Mesenchymal stem cell (in vitro differentiated cells and primary cell): Measurements from ENCODE around the gene ALOX12B.

Source experiments
- DNase-seq: peaks from one replicate; pipeline ENCODE4 v3.0.0-alpha.2; 2013
- H2AFZ ChIP-seq: one replicate; pipeline ENCODE4 v1.6.1; 2013; ENCODE audit warnings: low read depth, mild to moderate bottlenecking, control low read depth, inconsistent platforms, low read length, moderate library complexity
- H2AK5ac ChIP-seq: 2 replicates; pipeline ENCODE4 v1.6.1; 2013; ENCODE audit warnings: low read length, moderate library complexity, mild to moderate bottlenecking, inconsistent platforms; ENCODE audit not compliant: severe bottlenecking
- H2BK120ac ChIP-seq: one replicate; pipeline ENCODE4 v1.6.1; 2013; ENCODE audit warnings: low read depth, mild to moderate bottlenecking, inconsistent platforms, low read length, moderate library complexity
- H2BK12ac ChIP-seq, 2 experiments: one replicate each; pipeline ENCODE4 v1.6.1; 2013; ENCODE audit warnings: inconsistent platforms in 2 of 2, low read length in 2 of 2, mild to moderate bottlenecking in 2 of 2, moderate library complexity in 2 of 2, control low read depth in 1 of 2
- H2BK15ac ChIP-seq: one replicate; pipeline ENCODE4 v1.6.1; 2013; ENCODE audit warnings: mild to moderate bottlenecking, low read depth, inconsistent platforms; ENCODE audit not compliant: poor library complexity, severe bottlenecking
- H2BK5ac ChIP-seq: 2 replicates; pipeline ENCODE4 v1.6.1; 2013; ENCODE audit warnings: low read depth, mild to moderate bottlenecking, low read length, control low read depth, inconsistent platforms; ENCODE audit not compliant: poor library complexity, severe bottlenecking
- H3K14ac ChIP-seq, 2 experiments: one replicate each; pipeline ENCODE4 v1.6.1; 2013; ENCODE audit warnings: inconsistent platforms in 2 of 2, low read length in 2 of 2, control low read depth in 1 of 2, mild to moderate bottlenecking in 1 of 2, moderate library complexity in 1 of 2
- H3K18ac ChIP-seq, 2 experiments: one replicate each; pipeline ENCODE4 v1.6.1; 2013; ENCODE audit warnings: inconsistent platforms in 2 of 2, low read length in 2 of 2, control low read depth in 1 of 2, low read depth in 1 of 2, mild to moderate bottlenecking in 1 of 2
- H3K23ac ChIP-seq, 2 experiments: one replicate each; pipeline ENCODE4 v1.6.1; 2013; ENCODE audit warnings: inconsistent platforms in 2 of 2, low read length in 2 of 2, mild to moderate bottlenecking in 2 of 2, moderate library complexity in 2 of 2, control low read depth in 1 of 2
- H3K27ac ChIP-seq: 2 replicates; pipeline ENCODE4 v1.5.1; 2013; ENCODE audit warnings: mild to moderate bottlenecking, moderate library complexity, low read length, control low read depth, inconsistent platforms; ENCODE audit not compliant: poor library complexity, severe bottlenecking
- H3K27me3 ChIP-seq, 2 experiments: 2 replicates each; pipeline versions ENCODE4 v1.6.1 to v1.7.0; 2013; ENCODE audit warnings: low read length in 2 of 2, mild to moderate bottlenecking in 2 of 2, moderate library complexity in 2 of 2, control low read depth in 1 of 2, inconsistent platforms in 1 of 2; ENCODE audit not compliant: control insufficient read depth in 1 of 2, insufficient read depth in 1 of 2
- H3K36me3 ChIP-seq, 2 experiments: 2 replicates each; pipeline versions ENCODE4 v1.6.1 to v1.7.0; 2013; ENCODE audit warnings: low read length in 2 of 2, control low read depth in 1 of 2, inconsistent platforms in 1 of 2, low read depth in 1 of 2, mild to moderate bottlenecking in 1 of 2; ENCODE audit not compliant: insufficient read depth in 2 of 2, control insufficient read depth in 1 of 2
- H3K4ac ChIP-seq, 2 experiments: one replicate each; pipeline ENCODE4 v1.6.1; 2013; ENCODE audit warnings: inconsistent platforms in 2 of 2, low read length in 2 of 2, mild to moderate bottlenecking in 2 of 2, moderate library complexity in 2 of 2, control low read depth in 1 of 2, low read depth in 1 of 2
- H3K4me1 ChIP-seq: 2 replicates; pipeline ENCODE4 v1.6.1; 2013; ENCODE audit warnings: low read depth, low read length, control low read depth; ENCODE audit not compliant: control insufficient read depth, insufficient read depth
- H3K4me2 ChIP-seq: 2 replicates; pipeline ENCODE4 v1.6.1; 2013; ENCODE audit warnings: low read length, mild to moderate bottlenecking, inconsistent platforms; ENCODE audit not compliant: poor library complexity, severe bottlenecking
- H3K4me3 ChIP-seq, 2 experiments: 2 replicates each; pipeline versions ENCODE4 v1.5.1 to v1.7.0; 2013; ENCODE audit warnings: low read length in 2 of 2, mild to moderate bottlenecking in 2 of 2, control low read depth in 1 of 2, low read depth in 1 of 2; ENCODE audit not compliant: insufficient read depth in 1 of 2
- H3K79me1 ChIP-seq: replicated peaks from 2 replicates; pipeline ENCODE4 v1.6.1; 2013; ENCODE audit warnings: mild to moderate bottlenecking, control low read depth, low read length, inconsistent platforms; ENCODE audit not compliant: poor library complexity, severe bottlenecking
- H3K9ac ChIP-seq: 2 replicates; pipeline ENCODE4 v1.7.0; 2013; ENCODE audit warnings: mild to moderate bottlenecking, low read length, moderate library complexity
- H3K9me3 ChIP-seq: 2 replicates; pipeline ENCODE4 v1.7.0; 2013; ENCODE audit warnings: mild to moderate bottlenecking, low read length; ENCODE audit not compliant: control insufficient read depth
- H4K8ac ChIP-seq: one replicate; pipeline ENCODE4 v1.6.1; 2013; ENCODE audit warnings: inconsistent platforms, mild to moderate bottlenecking, low read length, moderate library complexity
- H4K91ac ChIP-seq: one replicate; pipeline ENCODE4 v1.6.1; 2013; ENCODE audit warnings: mild to moderate bottlenecking, low read length, inconsistent platforms
- WGBS: methylation state at CpG from one replicate; pipeline ENCODE4 v1.1.7; 2013; ENCODE audit warnings: mixed read lengths; 5-methylcytosine and 5-hydroxymethylcytosine counted together

Gene ALOX12B

GRCh38 chr17:8122422-8122923 is 35.0 kb upstream of the ALOX12B start:
- peak overlapping the region; percentile 39 for H2BK120ac ChIP-seq
- peak overlapping the region; percentile 35 for H2BK15ac ChIP-seq
- H4K91ac ChIP-seq = no peak overlapping the region
- H3K4me1 ChIP-seq = peaks cover 59% of the 10 kb centered on the region
- peak overlapping the region in 1 of 2 experiments; percentile 48 for H3K18ac ChIP-seq
- no peaks in the 10 kb centered on the region for H3K9me3 ChIP-seq
- H3K27ac ChIP-seq = no peak overlapping the region
- H3K4me2 ChIP-seq = peak overlapping the region; percentile 95
- H3K27me3 ChIP-seq = peaks cover 24 to 30% of the 10 kb centered on the region in 2 experiments
- no peak overlapping the region for H4K8ac ChIP-seq
- no peak overlapping the region for H3K14ac ChIP-seq
- no peak overlapping the region for H3K4ac ChIP-seq
- H3K79me1 ChIP-seq = no peaks in the 10 kb centered on the region
- no peak overlapping the region for H3K23ac ChIP-seq
- H2AK5ac ChIP-seq = no peak overlapping the region
- no peak overlapping the region for H2BK12ac ChIP-seq
- WGBS = under 1% methylated on average over 29 of the region's 29 CpGs
- peak overlapping the region; percentile 10 for H2AFZ ChIP-seq
- no peaks in the 10 kb centered on the region for H3K36me3 ChIP-seq
- DNase-seq = peak; percentile 77
- H2BK5ac ChIP-seq = no peak overlapping the region
- peak overlapping the region; percentile 66 for H3K9ac ChIP-seq
- H3K4me3 ChIP-seq = peak overlapping the region; percentile 64 to 85

DNA sequence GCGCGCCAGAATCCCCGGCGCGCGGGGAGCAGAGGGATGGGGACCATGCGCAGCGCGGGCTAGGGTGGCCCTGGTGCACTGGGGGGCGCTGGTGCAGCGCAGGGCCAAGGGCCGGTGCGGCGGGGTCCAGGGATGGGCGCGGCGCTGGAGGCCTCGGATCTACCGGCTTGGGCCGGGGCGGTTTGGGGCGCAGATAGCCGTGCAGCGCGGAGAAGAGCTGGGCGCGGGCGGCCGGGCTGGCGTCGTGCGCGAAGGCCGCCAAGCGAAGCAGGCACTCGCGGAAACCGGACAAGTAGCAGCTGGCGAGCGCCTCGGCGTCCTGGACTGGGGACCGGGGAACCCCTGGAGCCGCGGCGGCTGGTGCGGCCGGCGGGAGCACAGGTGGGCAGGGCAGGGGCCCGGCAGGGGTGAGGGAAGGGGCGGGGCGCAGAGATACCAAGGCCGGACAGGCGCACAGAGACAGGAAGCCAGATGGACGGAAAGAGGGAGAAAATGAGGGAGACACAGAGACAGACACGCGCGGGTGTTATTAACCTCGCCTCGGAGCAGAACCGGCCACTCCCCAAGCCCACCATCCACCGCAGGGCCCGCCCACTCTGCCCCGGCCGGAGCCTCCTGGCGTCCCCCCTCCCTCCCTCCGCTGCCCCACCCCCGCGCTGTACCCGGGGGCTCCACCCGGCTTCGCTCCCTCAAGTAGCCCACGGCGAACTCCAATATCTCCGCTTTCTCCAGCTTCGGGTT is 34.3 kb upstream of the ALOX12B start:
- H3K23ac ChIP-seq = no peak overlapping the region
- no peak overlapping the region for H2BK120ac ChIP-seq
- no peaks in the 10 kb centered on the region for H3K79me1 ChIP-seq
- peak; percentile 76 for DNase-seq
- H3K18ac ChIP-seq = peak overlapping the region in 1 of 2 experiments; percentile 48
- peaks cover 31 to 35% of the 10 kb centered on the region in 2 experiments for H3K27me3 ChIP-seq
- peak overlapping the region; percentile 95 for H3K4me2 ChIP-seq
- H3K36me3 ChIP-seq = no peaks in the 10 kb centered on the region
- H2BK12ac ChIP-seq = no peak overlapping the region
- H4K8ac ChIP-seq = no peak overlapping the region
- H2BK5ac ChIP-seq = no peak overlapping the region
- H3K27ac ChIP-seq = no peak overlapping the region
- no peak overlapping the region for H2AK5ac ChIP-seq
- peak overlapping the region; percentile 64 to 85 for H3K4me3 ChIP-seq
- H2AFZ ChIP-seq = peak overlapping the region; percentile 73
- no peak overlapping the region for H2BK15ac ChIP-seq
- no peak overlapping the region for H3K14ac ChIP-seq
- no peak overlapping the region for H4K91ac ChIP-seq
- H3K9me3 ChIP-seq = no peaks in the 10 kb centered on the region
- H3K4me1 ChIP-seq = peaks cover 61% of the 10 kb centered on the region
- H3K4ac ChIP-seq = no peak overlapping the region
- under 1% methylated on average over 60 of the region's 76 CpGs for WGBS
- no peak overlapping the region for H3K9ac ChIP-seq

GRCh38 chr17:8121407-8121680 is 33.8 kb upstream of the ALOX12B start:
- no peak for DNase-seq
- H2BK15ac ChIP-seq = no peak overlapping the region
- peak overlapping the region; percentile 64 to 85 for H3K4me3 ChIP-seq
- no peak overlapping the region for H3K4ac ChIP-seq
- H3K4me2 ChIP-seq = peak overlapping the region; percentile 95
- no peak overlapping the region for H2AFZ ChIP-seq
- no peak overlapping the region for H4K8ac ChIP-seq
- no peaks in the 10 kb centered on the region for H3K79me1 ChIP-seq
- H2BK5ac ChIP-seq = no peak overlapping the region
- no peak overlapping the region for H2BK120ac ChIP-seq
- H3K4me1 ChIP-seq = peaks cover 62% of the 10 kb centered on the region
- H3K9ac ChIP-seq = peak overlapping the region; percentile 76
- H3K14ac ChIP-seq = no peak overlapping the region
- H3K36me3 ChIP-seq = no peaks in the 10 kb centered on the region
- no peak overlapping the region for H3K27ac ChIP-seq
- no peak overlapping the region for H3K23ac ChIP-seq
- peaks cover 36 to 40% of the 10 kb centered on the region in 2 experiments for H3K27me3 ChIP-seq
- no peak overlapping the region for H4K91ac ChIP-seq
- H2BK12ac ChIP-seq = no peak overlapping the region
- WGBS = 1% methylated on average over 23 of the region's 25 CpGs
- H3K9me3 ChIP-seq = no peaks in the 10 kb centered on the region
- no peak overlapping the region for H2AK5ac ChIP-seq
- H3K18ac ChIP-seq = no peak overlapping the region

GRCh38 chr17:8120520-8121406 is 33.2 kb upstream of the ALOX12B start:
- no peaks in the 10 kb centered on the region for H3K36me3 ChIP-seq
- under 1% methylated on average over 32 of the region's 40 CpGs for WGBS
- peaks cover 42 to 46% of the 10 kb centered on the region in 2 experiments for H3K27me3 ChIP-seq
- no peak overlapping the region for H3K27ac ChIP-seq
- no peak overlapping the region for H3K4ac ChIP-seq
- H3K4me2 ChIP-seq = peak overlapping the region; percentile 95
- no peak overlapping the region for H2BK5ac ChIP-seq
- no peaks in the 10 kb centered on the region for H3K79me1 ChIP-seq
- no peak overlapping the region for H3K18ac ChIP-seq
- no peak overlapping the region for H2BK120ac ChIP-seq
- H3K14ac ChIP-seq = no peak overlapping the region
- no peaks in the 10 kb centered on the region for H3K9me3 ChIP-seq
- no peak overlapping the region for H2BK12ac ChIP-seq
- H3K4me3 ChIP-seq = peak overlapping the region; percentile 43 to 85
- H2AFZ ChIP-seq = no peak overlapping the region
- no peak overlapping the region for H3K23ac ChIP-seq
- H3K9ac ChIP-seq = peak overlapping the region; percentile 76
- no peak overlapping the region for H4K91ac ChIP-seq
- peaks cover 59% of the 10 kb centered on the region for H3K4me1 ChIP-seq
- H2AK5ac ChIP-seq = no peak overlapping the region
- DNase-seq = peak; percentile 85
- no peak overlapping the region for H4K8ac ChIP-seq
- H2BK15ac ChIP-seq = peak overlapping the region; percentile 31
